ENCODE measurements around the gene RAPGEF4.

Gene RAPGEF4

DNA sequence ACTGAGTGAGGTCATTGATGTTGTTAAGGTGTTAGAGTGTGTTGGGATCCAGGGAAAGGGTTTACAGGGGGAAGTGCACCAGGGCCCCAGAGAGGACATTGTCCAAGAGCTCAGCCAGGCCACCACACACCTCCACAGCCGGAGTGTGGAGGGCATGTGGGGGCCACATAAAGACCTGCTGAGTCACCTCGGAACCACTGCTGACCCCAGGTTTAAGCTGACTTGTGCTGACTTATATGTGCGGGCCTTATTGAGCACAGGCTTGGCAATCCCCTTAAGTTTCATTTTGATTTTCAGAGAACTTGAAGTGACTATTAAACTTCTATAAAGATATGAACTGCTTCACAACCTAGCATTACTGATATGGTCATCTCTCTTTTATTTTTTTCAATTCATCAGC is 173.8 kb downstream of the RAPGEF4 start:
- no peak for TF ChIP-seq CTCF (IDR thresholded peaks at IDR 0.05; ENCODE audit: insufficient read depth, missing control alignments)
- no peak for FAIRE-seq

GRCh38 chr2:172912266-172912665 is 176.6 kb downstream of the RAPGEF4 start:
- FAIRE-seq (no peak), DNase-seq (ENCODE audit: insufficient read length, low spot score) (no peak)
- TF ChIP-seq CTCF (IDR thresholded peaks at IDR 0.05; ENCODE audit: insufficient read depth, missing control alignments): no peak

More for the DNA sequence above, 173.8 kb downstream of the RAPGEF4 start:
- no peak for DNase-seq (ENCODE audit: insufficient read length, low spot score)

DNA sequence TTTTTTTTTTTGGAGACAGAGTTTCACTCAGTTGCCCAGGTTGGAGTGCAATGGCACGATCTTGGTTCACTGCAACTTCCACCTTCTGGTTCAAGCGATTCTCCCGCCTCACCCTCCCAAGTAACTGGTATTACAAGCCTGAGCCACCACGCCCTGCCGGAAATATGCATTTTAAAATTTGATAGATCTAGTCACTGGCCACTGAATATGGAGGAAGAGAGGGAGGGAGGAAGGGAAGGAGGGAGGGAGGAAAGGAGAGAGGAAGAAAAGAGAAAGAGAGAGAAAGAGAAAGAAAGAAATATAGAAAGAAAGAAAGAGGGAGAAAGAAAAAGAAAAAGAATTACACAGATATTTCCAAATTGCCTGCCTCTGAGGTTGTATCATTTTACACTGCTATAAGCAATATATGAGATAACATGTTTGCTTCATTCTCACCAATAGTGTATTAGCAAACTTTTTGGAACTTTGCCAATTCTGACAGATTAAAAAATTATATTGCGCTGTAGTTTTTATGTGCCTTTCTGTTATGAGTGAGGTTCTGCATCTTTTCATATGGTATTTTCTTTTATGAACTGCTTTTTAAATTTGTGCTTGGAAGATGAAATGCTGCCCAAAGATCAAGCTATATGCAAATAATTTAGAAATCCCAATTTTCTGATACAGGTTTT is 178.8 kb downstream of the RAPGEF4 start:
- no peak for DNase-seq (ENCODE audit: insufficient read length, low spot score)
- FAIRE-seq: no peak
- no peak for TF ChIP-seq CTCF (IDR thresholded peaks at IDR 0.05; ENCODE audit: insufficient read depth, missing control alignments)

GRCh38 chr2:172917716-172918115 is 182.1 kb downstream of the RAPGEF4 start:
- FAIRE-seq (no peak), DNase-seq (ENCODE audit: insufficient read length, low spot score) (no peak)
- TF ChIP-seq CTCF (IDR thresholded peaks at IDR 0.05; ENCODE audit: insufficient read depth, missing control alignments): no peak

DNA sequence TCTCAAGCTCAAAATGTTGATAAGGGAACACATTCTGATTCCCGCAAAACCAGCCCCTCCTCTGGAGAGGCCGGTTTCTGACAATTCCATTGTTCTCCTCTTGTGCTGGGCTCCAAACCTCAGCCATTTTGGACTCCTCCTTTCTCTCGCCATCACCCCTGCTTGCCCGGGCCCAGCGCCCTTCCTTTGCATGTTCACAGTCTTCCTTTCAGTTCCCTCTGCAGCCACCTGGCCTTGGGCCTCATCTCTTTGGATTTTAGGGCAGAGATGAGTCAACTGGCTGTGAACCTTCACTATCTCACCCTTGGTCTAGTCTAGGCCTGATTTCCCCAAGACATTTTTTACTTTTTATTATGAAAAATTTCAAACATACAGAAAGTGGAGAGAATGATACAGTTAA is 184.1 kb downstream of the RAPGEF4 start:
- DNase-seq (ENCODE audit: insufficient read length, low spot score) (no peak), FAIRE-seq (no peak)
- no peak for TF ChIP-seq CTCF (IDR thresholded peaks at IDR 0.05; ENCODE audit: insufficient read depth, missing control alignments)

DNA sequence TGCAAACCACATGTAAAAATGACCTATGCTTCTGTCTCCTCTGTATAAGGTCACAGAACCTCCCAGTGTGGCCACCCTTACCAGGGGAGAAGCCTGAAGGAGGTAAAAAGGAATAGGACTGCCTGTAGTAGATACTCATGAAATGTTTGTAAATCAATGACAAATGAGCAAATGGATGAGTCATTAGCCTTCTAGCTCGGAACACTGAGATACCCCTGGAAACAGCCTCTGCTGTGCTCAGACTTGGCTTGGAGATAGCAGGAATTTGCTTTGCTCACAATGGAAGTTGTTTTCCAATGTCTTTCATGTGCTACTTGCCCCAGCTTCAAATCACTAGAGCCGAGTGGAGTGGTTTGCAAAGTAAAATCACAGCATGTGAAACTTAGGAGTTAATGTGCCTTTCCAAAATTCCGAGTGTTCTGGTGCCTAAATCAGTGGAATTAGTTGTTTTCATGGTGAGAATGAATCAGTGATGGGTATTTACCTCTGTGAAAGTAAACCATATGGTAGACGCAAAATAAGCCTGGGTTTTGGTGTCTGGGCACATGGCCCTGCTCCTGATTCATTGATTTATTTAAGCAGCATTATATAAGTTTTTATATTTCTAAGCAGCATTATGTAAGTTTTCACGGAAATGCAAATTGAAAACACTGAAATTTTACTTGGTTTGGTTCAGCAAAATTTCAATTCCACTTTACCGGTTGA is 186.0 kb downstream of the RAPGEF4 start:
- DNase-seq (ENCODE audit: insufficient read length, low spot score) (no peak), FAIRE-seq (no peak)
- TF ChIP-seq CTCF (IDR thresholded peaks at IDR 0.05; ENCODE audit: insufficient read depth, missing control alignments): no peak

DNA sequence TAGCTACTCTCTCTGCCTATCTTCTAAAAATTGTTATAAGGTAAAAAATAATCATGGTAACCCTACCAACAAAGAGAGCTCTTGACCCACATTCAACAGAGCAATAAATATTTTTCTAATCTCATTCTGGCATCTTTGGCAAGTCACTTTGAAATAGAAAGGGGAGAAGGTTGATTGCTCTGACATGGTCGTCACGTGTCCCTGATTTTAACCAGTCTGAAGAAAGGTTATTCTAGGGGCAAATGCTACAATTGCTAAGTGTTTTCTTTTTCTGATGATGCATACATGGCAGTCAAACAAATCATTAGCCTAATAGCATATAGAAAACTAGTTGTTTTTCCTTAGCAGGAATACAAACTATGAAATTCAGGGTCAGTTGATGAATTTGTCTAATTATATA is 186.7 kb downstream of the RAPGEF4 start:
- TF ChIP-seq CTCF (IDR thresholded peaks at IDR 0.05; ENCODE audit: insufficient read depth, missing control alignments): no peak
- DNase-seq (ENCODE audit: insufficient read length, low spot score): no peak
- no peak for FAIRE-seq
